Skeletal muscle cell (primary cell): ENCODE data around the gene SDHB.
"Not testable (repeated sequence)": the region's sequence is repeated elsewhere in the genome, so short reads cannot be mapped to it uniquely, and the experiment has no call there.

Experiments
- DNase-seq: peaks from one replicate; pipeline ENCODE4 v3.0.0-alpha.2; 2010; ENCODE audit warnings: low read depth
- H3K4me3 ChIP-seq: 2 replicates; pipeline ENCODE4 v1.5.1; 2011; ENCODE audit warnings: low read depth, mild to moderate bottlenecking, control low read depth, low read length, moderate library complexity

Gene SDHB

GRCh38 chr1:17078991-17079868 is 25.4 kb upstream of the SDHB start:
- no peak overlapping the region for H3K4me3 ChIP-seq
- DNase-seq: no peak

GRCh38 chr1:17075470-17076255 is 21.8 kb upstream of the SDHB start:
- no peak for DNase-seq
- H3K4me3 ChIP-seq: no peak overlapping the region

- H3K4me3 ChIP-seq: no peak overlapping the region
- no peak for DNase-seq
Observed at GRCh38 chr1:17071794-17072193, 18.0 kb upstream of the SDHB start.

- H3K4me3 ChIP-seq: no peak overlapping the region
- no peak for DNase-seq
Observed at GRCh38 chr1:17070163-17070525, 16.3 kb upstream of the SDHB start.

GRCh38 chr1:17069452-17070162 is 15.8 kb upstream of the SDHB start:
- DNase-seq: no peak
- H3K4me3 ChIP-seq: no peak overlapping the region

- no peak for DNase-seq
- H3K4me3 ChIP-seq: no peak overlapping the region
Observed at GRCh38 chr1:17068789-17069188, 15.0 kb upstream of the SDHB start.

- DNase-seq: no peak
Observed at GRCh38 chr1:17067465-17068240, 13.8 kb upstream of the SDHB start.

GRCh38 chr1:17067069-17067426 is 13.2 kb upstream of the SDHB start:
- DNase-seq: no peak
- no peak overlapping the region for H3K4me3 ChIP-seq

More at GRCh38 chr1:17067465-17068240, 13.8 kb upstream of the SDHB start:
- H3K4me3 ChIP-seq: no peak overlapping the region

- no peak for DNase-seq
- no peak overlapping the region for H3K4me3 ChIP-seq
Observed at GRCh38 chr1:17066361-17067068, 12.7 kb upstream of the SDHB start.

- no peak overlapping the region for H3K4me3 ChIP-seq
- no peak for DNase-seq
Observed at GRCh38 chr1:17065666-17066065, 11.8 kb upstream of the SDHB start.

GRCh38 chr1:17062751-17063150 is 8.9 kb upstream of the SDHB start:
- DNase-seq: not testable (repeated sequence)

GRCh38 chr1:17061892-17062291 is 8.1 kb upstream of the SDHB start:
- DNase-seq: no peak
- no peak overlapping the region for H3K4me3 ChIP-seq

More at GRCh38 chr1:17062751-17063150, 8.9 kb upstream of the SDHB start:
- H3K4me3 ChIP-seq: not testable (repeated sequence)

- H3K4me3 ChIP-seq: no peak overlapping the region
- DNase-seq: no peak
Observed at GRCh38 chr1:17061486-17061885, 7.7 kb upstream of the SDHB start.

- DNase-seq: peak; percentile 14
- no peak overlapping the region for H3K4me3 ChIP-seq
Observed at GRCh38 chr1:17060306-17060749, 6.5 kb upstream of the SDHB start.

- peak; percentile 34 for DNase-seq
- no peak overlapping the region for H3K4me3 ChIP-seq
Observed at GRCh38 chr1:17059391-17060305, 5.8 kb upstream of the SDHB start.

GRCh38 chr1:17056551-17056950 is 2.7 kb upstream of the SDHB start:
- no peak overlapping the region for H3K4me3 ChIP-seq
- no peak for DNase-seq

- no peak for DNase-seq
- no peak overlapping the region for H3K4me3 ChIP-seq
Observed at GRCh38 chr1:17055801-17056200, 2.0 kb upstream of the SDHB start.
